Measurements from ENCODE around the gene ANKLE1.
A peak's percentile ranks its signal among the peaks of the same experiment; 100 is the strongest.

The ANKLE1 gene

DNA sequence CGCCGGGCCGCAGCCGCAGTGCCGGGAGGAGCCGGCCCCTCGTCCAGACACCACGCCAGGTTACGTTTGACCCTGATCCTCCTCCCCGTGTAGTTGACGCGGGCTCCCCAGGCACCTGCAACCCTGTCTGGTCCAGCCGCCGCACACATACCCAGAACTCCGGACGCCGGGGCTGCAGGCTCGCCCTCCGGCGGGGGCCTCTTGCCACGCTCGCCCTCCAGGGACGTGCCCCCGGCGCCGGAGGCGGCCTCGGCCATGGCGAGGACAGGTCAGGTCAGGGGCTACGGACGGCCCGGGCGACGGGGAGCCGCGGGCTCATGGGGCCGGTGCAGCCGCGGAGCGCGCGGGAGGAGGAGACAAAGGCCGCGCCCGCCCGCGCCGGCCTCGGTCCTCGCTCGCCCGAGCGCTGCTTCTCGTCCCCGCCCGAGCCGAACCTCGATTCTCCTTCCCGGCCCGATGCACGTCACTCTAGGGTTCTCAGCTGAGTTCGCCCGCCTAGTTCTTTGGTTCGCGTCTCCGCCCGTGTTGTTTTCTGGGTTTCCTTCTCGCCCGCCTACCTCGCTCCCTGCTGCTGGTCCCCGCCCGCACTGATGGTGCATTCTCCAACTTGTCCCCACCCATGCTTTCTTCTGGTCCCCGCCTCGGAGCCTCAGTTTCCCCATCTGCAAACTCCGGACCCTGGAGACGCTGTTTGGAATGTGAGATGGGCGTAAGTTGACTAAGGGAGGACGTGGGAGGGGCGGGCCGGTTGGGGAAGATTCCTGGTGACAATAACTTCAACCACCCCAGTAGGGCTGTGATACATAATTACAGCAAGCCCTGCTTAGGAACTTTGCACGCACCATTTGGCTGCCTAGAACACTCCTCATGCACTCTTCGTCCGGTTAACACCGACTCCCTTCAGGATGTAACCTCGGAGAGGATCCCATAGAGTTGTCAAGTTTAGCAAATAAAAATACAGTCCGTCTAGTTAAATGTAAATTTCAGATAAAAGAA, 53.0 kb downstream of the ANKLE1 start, which contains the start of gene ANO8:
ANO8 (minus strand) TSS at position 442 of the 996 bp plus-strand sequence; CDS start at position 257, 185 bp downstream.
- peak within 1 kb of the TSS; percentile 85 for H3K4me3 ChIP-seq
- H3K27ac ChIP-seq = peak within 1 kb of the TSS; percentile 21 to 77
- TF ChIP-seq, protein P1, sequence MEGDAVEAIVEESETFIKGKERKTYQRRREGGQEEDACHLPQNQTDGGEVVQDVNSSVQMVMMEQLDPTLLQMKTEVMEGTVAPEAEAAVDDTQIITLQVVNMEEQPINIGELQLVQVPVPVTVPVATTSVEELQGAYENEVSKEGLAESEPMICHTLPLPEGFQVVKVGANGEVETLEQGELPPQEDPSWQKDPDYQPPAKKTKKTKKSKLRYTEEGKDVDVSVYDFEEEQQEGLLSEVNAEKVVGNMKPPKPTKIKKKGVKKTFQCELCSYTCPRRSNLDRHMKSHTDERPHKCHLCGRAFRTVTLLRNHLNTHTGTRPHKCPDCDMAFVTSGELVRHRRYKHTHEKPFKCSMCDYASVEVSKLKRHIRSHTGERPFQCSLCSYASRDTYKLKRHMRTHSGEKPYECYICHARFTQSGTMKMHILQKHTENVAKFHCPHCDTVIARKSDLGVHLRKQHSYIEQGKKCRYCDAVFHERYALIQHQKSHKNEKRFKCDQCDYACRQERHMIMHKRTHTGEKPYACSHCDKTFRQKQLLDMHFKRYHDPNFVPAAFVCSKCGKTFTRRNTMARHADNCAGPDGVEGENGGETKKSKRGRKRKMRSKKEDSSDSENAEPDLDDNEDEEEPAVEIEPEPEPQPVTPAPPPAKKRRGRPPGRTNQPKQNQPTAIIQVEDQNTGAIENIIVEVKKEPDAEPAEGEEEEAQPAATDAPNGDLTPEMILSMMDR (IDR thresholded peaks at IDR 0.05) = no peak
- DNase-seq (ENCODE audit: low spot score) = peak; percentile 94

DNA sequence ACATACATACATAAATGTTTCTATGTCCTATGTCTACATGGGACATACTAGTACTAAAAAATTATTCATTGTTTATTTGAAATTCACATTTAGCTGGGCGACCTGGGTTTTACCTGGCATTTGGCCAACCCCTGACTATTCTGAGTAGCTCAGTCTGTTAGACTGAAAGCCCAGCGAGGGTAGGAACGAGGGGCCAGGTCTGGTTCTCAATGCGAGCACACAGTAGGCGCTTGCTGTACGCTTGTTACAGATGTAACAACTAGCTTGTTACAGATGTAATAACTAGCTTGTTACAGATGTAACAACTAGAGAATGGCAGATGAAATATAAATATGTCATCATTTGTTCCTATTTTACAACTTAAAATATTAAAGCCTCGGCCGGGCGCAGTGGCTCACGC, 53.9 kb downstream of the ANKLE1 start:
- DNase-seq (ENCODE audit: low spot score) = no peak
- TF ChIP-seq, protein P1 (IDR thresholded peaks at IDR 0.05) = no peak
- Histone ChIP-seq H3K4me3 (peak overlapping the region; percentile 85), H3K27ac (no peak overlapping the region)
